H9 (cell line): ENCODE results near the gene TBL1X. TPM values are rescaled to one million over a fixed set of nuclear protein-coding genes. Genes with fewer than 3 reads are reported as not detected.

ENCODE experiments used
- DNase-seq: peaks from one replicate; pipeline ENCODE4 v3.0.0-alpha.2; 2017
- H2AFZ ChIP-seq: one replicate; pipeline ENCODE4 v1.6.1; 2013; ENCODE audit warnings: mild to moderate bottlenecking, low read length, control low read depth, moderate library complexity
- H2AK5ac ChIP-seq: 2 replicates; pipeline ENCODE4 v1.6.1; 2013; ENCODE audit warnings: low read length, control low read depth, mixed read lengths; ENCODE audit not compliant: insufficient read length
- H2BK120ac ChIP-seq: one replicate; pipeline ENCODE4 v1.6.1; 2013; ENCODE audit warnings: low read depth, mild to moderate bottlenecking, low read length, control low read depth, inconsistent platforms; ENCODE audit not compliant: poor library complexity, severe bottlenecking
- H2BK12ac ChIP-seq: 2 replicates; pipeline ENCODE4 v1.6.1; 2013; ENCODE audit warnings: low read length, control low read depth, mixed read lengths, low read depth; ENCODE audit not compliant: insufficient read length
- H2BK15ac ChIP-seq: 2 replicates; pipeline ENCODE4 v1.6.1; 2013; ENCODE audit warnings: low read depth, low read length, control low read depth
- H2BK20ac ChIP-seq: one replicate; pipeline ENCODE4 v1.6.1; 2013; ENCODE audit warnings: low read depth, mild to moderate bottlenecking, low read length, control low read depth, inconsistent platforms; ENCODE audit not compliant: poor library complexity, severe bottlenecking
- H2BK5ac ChIP-seq: 2 replicates; pipeline ENCODE4 v1.6.1; 2013; ENCODE audit warnings: low read length, control low read depth, mixed read lengths; ENCODE audit not compliant: insufficient read length
- H3K14ac ChIP-seq: 2 replicates; pipeline ENCODE4 v1.6.1; 2013; ENCODE audit warnings: low read length, control low read depth; ENCODE audit not compliant: insufficient read depth
- H3K18ac ChIP-seq: 2 replicates; pipeline ENCODE4 v1.6.1; 2013; ENCODE audit warnings: low read depth, mild to moderate bottlenecking, mixed read lengths, low read length, control low read depth; ENCODE audit not compliant: insufficient read length
- H3K23ac ChIP-seq: 2 replicates; pipeline ENCODE4 v1.6.1; 2013; ENCODE audit warnings: low read length, control low read depth, mixed read lengths, low read depth; ENCODE audit not compliant: insufficient read length
- H3K23me2 ChIP-seq: 2 replicates; pipeline ENCODE4 v1.6.1; 2013; ENCODE audit warnings: low read depth, mild to moderate bottlenecking, mixed read lengths, low read length, control low read depth; ENCODE audit not compliant: insufficient read length, poor library complexity, severe bottlenecking
- H3K27ac ChIP-seq: 2 replicates; pipeline ENCODE4 v1.5.1; 2013; ENCODE audit warnings: low read length, control low read depth, mixed read lengths, low read depth; ENCODE audit not compliant: insufficient read length
- H3K27me3 ChIP-seq: 2 replicates; pipeline ENCODE4 v1.6.1; 2013; ENCODE audit warnings: low read length, control low read depth, inconsistent platforms; ENCODE audit not compliant: insufficient read depth
- H3K4ac ChIP-seq: 2 replicates; pipeline ENCODE4 v1.6.1; 2013; ENCODE audit warnings: low read depth, mild to moderate bottlenecking, control low read depth, inconsistent platforms, low read length, moderate library complexity
- H3K4me1 ChIP-seq: 2 replicates; pipeline ENCODE4 v1.6.1; 2013; ENCODE audit warnings: low read length, control low read depth, inconsistent platforms; ENCODE audit not compliant: insufficient read depth
- H3K4me2 ChIP-seq: 2 replicates; pipeline ENCODE4 v1.6.1; 2013; ENCODE audit warnings: low read length, control low read depth, mixed read lengths; ENCODE audit not compliant: insufficient read length, insufficient read depth
- H3K56ac ChIP-seq: 2 replicates; pipeline ENCODE4 v1.6.1; 2013; ENCODE audit warnings: low read depth, mild to moderate bottlenecking, mixed read lengths, low read length, control low read depth; ENCODE audit not compliant: insufficient read length
- H3K79me1 ChIP-seq: 2 replicates; pipeline ENCODE4 v1.6.1; 2013; ENCODE audit warnings: low read depth, mild to moderate bottlenecking, moderate library complexity, low read length, control low read depth, inconsistent platforms; ENCODE audit not compliant: insufficient read depth, poor library complexity, severe bottlenecking
- H3K79me2 ChIP-seq: 2 replicates; pipeline ENCODE4 v1.6.1; 2013; ENCODE audit warnings: low read length, control low read depth, inconsistent platforms; ENCODE audit not compliant: insufficient read depth
- H3K9ac ChIP-seq: 2 replicates; pipeline ENCODE4 v1.6.1; 2013; ENCODE audit warnings: low read length, control low read depth, mixed read lengths; ENCODE audit not compliant: insufficient read length; ENCODE audit errors: extremely low read depth
- H3K9me3 ChIP-seq: one replicate; pipeline ENCODE4 v1.6.1; 2013; ENCODE audit warnings: low read depth, low read length, inconsistent platforms; ENCODE audit not compliant: control insufficient read depth
- H3T11ph ChIP-seq: one replicate; pipeline ENCODE4 v1.6.1; 2013; ENCODE audit warnings: mild to moderate bottlenecking, low read length, control low read depth, inconsistent platforms
- H4K20me1 ChIP-seq: one replicate; pipeline ENCODE4 v1.6.1; 2013; ENCODE audit not compliant: control insufficient read depth, insufficient read length, insufficient read depth
- H4K5ac ChIP-seq: 2 replicates; pipeline ENCODE4 v1.6.1; 2013; ENCODE audit warnings: low read depth, mild to moderate bottlenecking, mixed read lengths, low read length, control low read depth; ENCODE audit not compliant: insufficient read length
- H4K8ac ChIP-seq: replicated peaks from 2 replicates; pipeline ENCODE4 v1.6.1; 2013; ENCODE audit warnings: low read length, control low read depth, mixed read lengths, low read depth; ENCODE audit not compliant: insufficient read length
- H4K91ac ChIP-seq: 2 replicates; pipeline ENCODE4 v1.6.1; 2013; ENCODE audit warnings: low read depth, mild to moderate bottlenecking, moderate library complexity, mixed read lengths, low read length, control low read depth; ENCODE audit not compliant: insufficient read length
- H3K27ac Mint-ChIP-seq, 3 experiments: 2 replicates in 2 of 3; 3 replicates in 1 of 3; pipeline ENCODE4 v1.8.0; 2020 to 2021; ENCODE audit warnings: mixed read lengths in 3 of 3, mild to moderate bottlenecking in 1 of 3, moderate library complexity in 1 of 3
- H3K27me3 Mint-ChIP-seq: 2 replicates; pipeline ENCODE4 v1.8.0; 2021; ENCODE audit warnings: low read depth, mild to moderate bottlenecking, moderate library complexity, mixed read lengths
- H3K36me3 Mint-ChIP-seq, 3 experiments: 2 replicates in 2 of 3; 3 replicates in 1 of 3; pipeline ENCODE4 v1.8.0; 2020 to 2021; ENCODE audit warnings: low read depth in 3 of 3, mixed read lengths in 3 of 3; ENCODE audit not compliant: insufficient read depth in 1 of 3
- H3K4me1 Mint-ChIP-seq, 2 experiments: 2 replicates each; pipeline ENCODE4 v1.8.0; 2020; ENCODE audit warnings: mixed read lengths in 2 of 2
- H3K4me3 Mint-ChIP-seq, 2 experiments: 2 replicates in 1 of 2; 3 replicates in 1 of 2; pipeline ENCODE4 v1.8.0; 2020 to 2021; ENCODE audit warnings: mild to moderate bottlenecking in 2 of 2, mixed read lengths in 2 of 2, moderate library complexity in 1 of 2
- H3K9me3 Mint-ChIP-seq, 2 experiments: 2 replicates in 1 of 2; 3 replicates in 1 of 2; pipeline ENCODE4 v1.8.0; 2020; ENCODE audit warnings: mild to moderate bottlenecking in 2 of 2, mixed read lengths in 2 of 2, moderate library complexity in 1 of 2
- CTCF ChIP-seq: fragments of 200-600 bp; sonication (generic); conservative IDR thresholded peaks from 3 replicates; pipeline ENCODE4 v1.8.0; 2021; ENCODE audit warnings: antibody characterized with exemption, mild to moderate bottlenecking
- WGBS: extraction: QIAGEN DNeasy Blood & Tissue Kit; methylation state at CpG from one replicate; pipeline ENCODE4 v1.1.7; 2013; ENCODE audit warnings: missing lambda C conversion rate, low lambda C conversion rate, mixed read lengths; ENCODE audit not compliant: insufficient read length; ENCODE audit errors: extremely low coverage; 5-methylcytosine and 5-hydroxymethylcytosine counted together
- total RNA-seq: library from RNA; stranded (reverse); gene quantifications from 2 replicates; pipeline ENCODE4 v1.2.1, GENCODE V29; 2021

The TBL1X gene
- total RNA-seq, 1 experiment from 2014 or later = 24.1 TPM

GRCh38 chrX:9635803-9636202 is 170.9 kb downstream of the TBL1X start:
- Histone ChIP-seq H3K18ac (no peak overlapping the region), H3T11ph (no peak overlapping the region), H2AK5ac (no peak overlapping the region), H4K20me1 (no peaks in the 10 kb centered on the region), H4K8ac (no peak overlapping the region), H2BK5ac (no peak overlapping the region), H3K9me3 (no peaks in the 10 kb centered on the region), H2BK120ac (no peak overlapping the region), H2BK20ac (no peak overlapping the region), H3K79me2 (no peaks in the 10 kb centered on the region), H3K27me3 (no peaks in the 10 kb centered on the region), H4K5ac (no peak overlapping the region), H3K14ac (no peak overlapping the region; the same call in 1 of the 2 replicates), H3K4me2 (no peak overlapping the region), H3K23ac (no peak overlapping the region), H3K4ac (no peak overlapping the region), H4K91ac (no peak overlapping the region), H2BK15ac (no peak overlapping the region), H2BK12ac (no peak overlapping the region), H3K79me1 (no peaks in the 10 kb centered on the region), H3K4me1 (peaks cover 6% of the 10 kb centered on the region; the same call in 1 of the 2 replicates), H3K27ac (no peak overlapping the region), H2AFZ (no peak overlapping the region), H3K23me2 (no peaks in the 10 kb centered on the region), H3K9ac (no peak overlapping the region), H3K56ac (no peak overlapping the region)
- Mint-ChIP-seq H3K36me3 (no peaks in the 10 kb centered on the region), H3K4me3 (no peak overlapping the region), H3K27ac (no peak overlapping the region), H3K4me1 (peaks cover 11 to 16% of the 10 kb centered on the region in 2 experiments), H3K9me3 (peaks cover 2 to 38% of the 10 kb centered on the region in 2 experiments; a peak in 2 of 5 replicates), H3K27me3 (no peaks in the 10 kb centered on the region; the same call in 1 of the 2 replicates)
- no peak for DNase-seq
- no peak for TF ChIP-seq CTCF
- no CpG with 5 or more reads among the region's 4 CpGs for WGBS
